NB4 (cell line): ENCODE results near the gene ZFP28.
A peak's percentile ranks its signal among the peaks of the same experiment; 100 is the strongest.

Experiments
- DNase-seq: peaks from one replicate; pipeline ENCODE4 v3.0.0; 2010; ENCODE audit warnings: low read depth
- H3K4me3 ChIP-seq: one replicate; pipeline ENCODE4 v1.5.1; 2011; ENCODE audit warnings: mild to moderate bottlenecking, low read depth, low read length, moderate library complexity
- MAX ChIP-seq: IDR thresholded peaks from 2 replicates; pipeline ENCODE4 v1.6.1; 2011; ENCODE audit warnings: low read depth, low read length
- MYC ChIP-seq: IDR thresholded peaks from 2 replicates; pipeline ENCODE4 v1.6.1; 2011; ENCODE audit warnings: low read depth, low read length
- POLR2A ChIP-seq: IDR thresholded peaks from 2 replicates; pipeline ENCODE4 v1.6.1; 2011; ENCODE audit warnings: mild to moderate bottlenecking; ENCODE audit not compliant: insufficient read length; ENCODE audit errors: extremely low read depth
- TF ChIP-seq, protein P1 (sequence below): IDR thresholded peaks from one replicate; pipeline ENCODE4 v1.5.1; 2012; ENCODE audit warnings: low read depth, low read length

The ZFP28 gene

GRCh38 chr19:56538761-56539263 is at the start of gene ZFP28:
TSS of gene ZFP28 (plus strand) at chr19:56538948. CDS start at chr19:56539019, 71 bp downstream.
- no peak for DNase-seq
- no peak for TF ChIP-seq POLR2A
- TF ChIP-seq, protein P1, sequence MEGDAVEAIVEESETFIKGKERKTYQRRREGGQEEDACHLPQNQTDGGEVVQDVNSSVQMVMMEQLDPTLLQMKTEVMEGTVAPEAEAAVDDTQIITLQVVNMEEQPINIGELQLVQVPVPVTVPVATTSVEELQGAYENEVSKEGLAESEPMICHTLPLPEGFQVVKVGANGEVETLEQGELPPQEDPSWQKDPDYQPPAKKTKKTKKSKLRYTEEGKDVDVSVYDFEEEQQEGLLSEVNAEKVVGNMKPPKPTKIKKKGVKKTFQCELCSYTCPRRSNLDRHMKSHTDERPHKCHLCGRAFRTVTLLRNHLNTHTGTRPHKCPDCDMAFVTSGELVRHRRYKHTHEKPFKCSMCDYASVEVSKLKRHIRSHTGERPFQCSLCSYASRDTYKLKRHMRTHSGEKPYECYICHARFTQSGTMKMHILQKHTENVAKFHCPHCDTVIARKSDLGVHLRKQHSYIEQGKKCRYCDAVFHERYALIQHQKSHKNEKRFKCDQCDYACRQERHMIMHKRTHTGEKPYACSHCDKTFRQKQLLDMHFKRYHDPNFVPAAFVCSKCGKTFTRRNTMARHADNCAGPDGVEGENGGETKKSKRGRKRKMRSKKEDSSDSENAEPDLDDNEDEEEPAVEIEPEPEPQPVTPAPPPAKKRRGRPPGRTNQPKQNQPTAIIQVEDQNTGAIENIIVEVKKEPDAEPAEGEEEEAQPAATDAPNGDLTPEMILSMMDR = no peak
- TF ChIP-seq MYC = no peak
- no peak for TF ChIP-seq MAX
- H3K4me3 ChIP-seq = peak within 1 kb of the TSS; percentile 35

DNA sequence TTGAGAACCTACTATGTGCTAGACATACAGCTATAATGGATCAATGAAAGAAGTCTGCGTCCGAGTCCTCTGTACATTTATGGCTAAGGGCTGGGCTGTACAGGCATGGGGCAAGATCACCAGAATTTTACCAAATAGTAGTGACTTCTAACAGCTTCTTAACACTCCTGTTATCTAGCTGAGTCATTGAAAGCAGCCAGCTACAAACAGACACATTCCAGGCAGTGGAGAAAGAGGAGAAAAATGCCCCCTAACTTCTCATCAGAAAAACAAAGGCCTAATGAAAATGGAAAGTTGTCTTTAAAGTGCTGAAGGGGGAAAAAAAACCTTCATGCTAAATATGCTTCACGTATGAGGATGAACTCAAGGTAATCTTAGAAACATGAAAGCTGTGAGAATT is 47.3 kb upstream of the ZFP28 start:
- H3K4me3 ChIP-seq = no peak overlapping the region
- TF ChIP-seq MYC = no peak
- TF ChIP-seq, protein P1 = no peak
- TF ChIP-seq MAX = no peak
- no peak for TF ChIP-seq POLR2A
- no peak for DNase-seq

- TF ChIP-seq POLR2A (no peak), MYC (no peak), MAX (no peak)
- TF ChIP-seq, protein P1 = no peak
- H3K4me3 ChIP-seq = no peak overlapping the region
- DNase-seq = no peak
Measured at GRCh38 chr19:56504581-56504980, 34.2 kb upstream of the ZFP28 start.

DNA sequence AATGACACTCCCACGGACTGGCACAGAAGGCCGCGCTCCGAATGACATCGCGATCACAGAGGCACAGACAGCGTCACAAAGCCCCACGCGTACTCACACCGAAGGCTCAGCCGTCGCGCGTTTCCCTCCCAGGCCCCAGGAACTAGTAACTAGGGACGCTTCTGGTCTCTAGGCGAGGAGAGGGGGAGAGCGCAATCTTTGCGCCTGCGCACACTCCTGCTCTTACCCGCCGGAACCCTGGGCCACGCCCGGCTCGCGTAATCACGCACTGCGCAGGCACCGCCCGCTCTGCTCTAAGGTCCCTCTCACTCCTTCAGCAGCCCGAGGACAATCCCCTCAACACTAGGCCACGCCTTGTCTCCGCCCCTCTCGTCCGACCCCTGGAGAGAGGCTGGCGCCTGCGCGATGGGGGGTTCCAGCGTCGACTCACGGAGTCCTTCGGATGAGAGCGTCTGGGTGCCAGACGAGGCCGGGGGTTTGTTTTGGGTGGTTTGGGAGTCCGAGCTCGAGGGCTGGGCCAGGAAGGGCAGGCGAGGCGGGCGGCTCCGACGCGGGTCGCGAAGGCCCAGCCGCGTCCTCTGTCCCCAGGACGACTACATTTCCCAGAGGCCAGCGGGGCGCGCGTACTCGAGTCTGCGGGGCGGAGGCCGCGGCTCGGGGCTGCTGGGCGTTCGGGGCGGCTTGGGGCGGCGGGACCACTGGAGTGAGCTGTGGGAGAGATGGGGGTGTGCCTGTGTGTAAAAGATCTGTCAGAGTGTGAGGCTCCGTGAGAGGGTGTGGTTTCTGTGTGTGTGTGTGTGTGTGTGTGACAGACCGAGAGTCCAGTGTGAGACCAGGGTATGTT is 31.1 kb upstream of the ZFP28 start, which contains the start of gene ZNF471:
ZNF471 (plus strand) TSS at position 410 of the 844 bp plus-strand sequence. CDS start 3,717 bp downstream, outside the sequence.
- peak; percentile 47 for DNase-seq
- H3K4me3 ChIP-seq = peak within 1 kb of the TSS; percentile 25
- TF ChIP-seq POLR2A = no peak
- no peak for TF ChIP-seq MAX
- TF ChIP-seq MYC = no peak
- TF ChIP-seq, protein P1 = no peak

- TF ChIP-seq, protein P1 = no peak
- TF ChIP-seq MAX = no peak
- no peak for DNase-seq
- H3K4me3 ChIP-seq = peak overlapping the region; percentile 25
Measured at GRCh38 chr19:56508290-56508778, 30.4 kb upstream of the ZFP28 start.
